HepG2 (cell line): ENCODE measurements around the gene KATNA1. TPM values are rescaled to one million over a fixed set of nuclear protein-coding genes. Genes with fewer than 3 reads are reported as not detected.

Experiments
- ARHGAP35 ChIP-seq: sonication (generic); formaldehyde crosslinking; IDR thresholded peaks from 2 replicates; pipeline ENCODE4 v1.9.0; 2022; ENCODE audit warnings: mild to moderate bottlenecking, inconsistent platforms, moderate library complexity, missing genetic modification reagents, borderline replicate concordance
- HMGXB3 ChIP-seq: sonication (generic); formaldehyde crosslinking; IDR thresholded peaks from 2 replicates; pipeline ENCODE4 v1.4.0; 2020; ENCODE audit warnings: missing genetic modification reagents, borderline replicate concordance
- MXD4 ChIP-seq: IDR thresholded peaks from 2 replicates; pipeline ENCODE4 v1.6.1; 2016; ENCODE audit warnings: mild to moderate bottlenecking, missing biosample characterization, missing genetic modification reagents
- MXI1 ChIP-seq: IDR thresholded peaks from 3 replicates; pipeline ENCODE4 v1.6.1; 2012; ENCODE audit warnings: low read depth, low read length, inconsistent platforms, borderline replicate concordance
- SAP130 ChIP-seq: IDR thresholded peaks from 2 replicates; pipeline ENCODE4 v1.6.1; 2016; ENCODE audit warnings: low read depth
- TARDBP ChIP-seq: sonication (generic); formaldehyde crosslinking; IDR thresholded peaks from 2 replicates; pipeline ENCODE4 v1.8.0; 2022; ENCODE audit warnings: mild to moderate bottlenecking, missing genetic modification reagents
- XBP1 ChIP-seq: sonication (generic); formaldehyde crosslinking; IDR thresholded peaks from 2 replicates; pipeline ENCODE4 v1.5.0; 2020; ENCODE audit warnings: missing genetic modification reagents
- ZNF280D ChIP-seq: sonication (generic); formaldehyde crosslinking; IDR thresholded peaks from 2 replicates; pipeline ENCODE4 v1.5.1; 2020; ENCODE audit warnings: mild to moderate bottlenecking, missing genetic modification reagents
- ZNF382 ChIP-seq: sonication (generic); formaldehyde crosslinking; IDR thresholded peaks from 2 replicates; pipeline ENCODE4 v1.5.0; 2020; ENCODE audit warnings: missing genetic modification reagents, mild to moderate bottlenecking, borderline replicate concordance
- ZNF451 ChIP-seq: sonication (generic); formaldehyde crosslinking; IDR thresholded peaks from 2 replicates; pipeline ENCODE4 v1.5.0; 2020; ENCODE audit warnings: mild to moderate bottlenecking, missing genetic modification reagents
- ZNF776 ChIP-seq: sonication (generic); formaldehyde crosslinking; IDR thresholded peaks from 2 replicates; pipeline ENCODE4 v1.4.0; 2020; ENCODE audit warnings: mild to moderate bottlenecking, missing genetic modification reagents
- polyA plus RNA-seq, 8 experiments: library from polyadenylated mRNA; depleted of rRNA in 3 of 8; stranded (reverse) in 7 of 8; unstranded in 1 of 8; fragments of >200 nt; fragmentation: Illumina TruSeq in 4 of 8; extraction: Trizol in 4 of 8; gene quantifications; 2 replicates each; pipeline versions ENCODE4 v1.2.1 to v1.2.3, GENCODE V29; 2011 to 2016; ENCODE audit warnings: low read depth in 4 of 8, missing spikeins in 1 of 8, mixed read lengths in 1 of 8; ENCODE audit not compliant: insufficient read depth in 1 of 8
- total RNA-seq, 5 experiments: library from RNA; depleted of rRNA; stranded (reverse); fragments of >200 nt; fragmentation: Illumina TruSeq; extraction: Trizol; gene quantifications; 2 replicates each; pipeline ENCODE4 v1.2.3, GENCODE V29; 2016; ENCODE audit warnings: low read depth in 1 of 5
- TF ChIP-seq, protein P1 (sequence below): sonication (generic); formaldehyde crosslinking; IDR thresholded peaks from 2 replicates; pipeline ENCODE4 v1.8.0; 2022; ENCODE audit warnings: missing genetic modification reagents, mild to moderate bottlenecking, borderline replicate concordance
- TF ChIP-seq, protein P2 (sequence below): sonication (generic); formaldehyde crosslinking; IDR thresholded peaks from 2 replicates; pipeline ENCODE4 v1.9.0; 2021; ENCODE audit warnings: missing genetic modification reagents, borderline replicate concordance
- TF ChIP-seq, protein P3 (sequence below): sonication (generic); formaldehyde crosslinking; IDR thresholded peaks from 2 replicates; pipeline ENCODE4 v1.4.0; 2020; ENCODE audit warnings: missing genetic modification reagents

The KATNA1 gene
- total and polyA plus RNA-seq, 2 of the 13 experiments (the other 11 are each of a cell fraction or from before 2014, with no cell fraction given), result 14.8 to 25.3 TPM

GRCh38 chr6:149648148-149649145, at the start of gene KATNA1 (continued):
- TF ChIP-seq HMGXB3 (CRISPR knock-in tag) (peak; percentile 91), SAP130 (CRISPR knock-in tag) (peak; percentile 99), ZNF280D (CRISPR knock-in tag) (peak; percentile 94), MXD4 (peak; percentile 99), XBP1 (CRISPR knock-in tag) (no peak), TARDBP (CRISPR knock-in tag) (peak; percentile 94), MXI1 (peak; percentile 96; the same call in 2 of the 3 replicates), ZNF382 (no peak), ARHGAP35 (CRISPR knock-in tag) (peak; percentile 99), ZNF776 (CRISPR knock-in tag) (peak; percentile 98; the same call in 1 of the 2 replicates), ZNF451 (peak; percentile 99)
- TF ChIP-seq, protein P1, sequence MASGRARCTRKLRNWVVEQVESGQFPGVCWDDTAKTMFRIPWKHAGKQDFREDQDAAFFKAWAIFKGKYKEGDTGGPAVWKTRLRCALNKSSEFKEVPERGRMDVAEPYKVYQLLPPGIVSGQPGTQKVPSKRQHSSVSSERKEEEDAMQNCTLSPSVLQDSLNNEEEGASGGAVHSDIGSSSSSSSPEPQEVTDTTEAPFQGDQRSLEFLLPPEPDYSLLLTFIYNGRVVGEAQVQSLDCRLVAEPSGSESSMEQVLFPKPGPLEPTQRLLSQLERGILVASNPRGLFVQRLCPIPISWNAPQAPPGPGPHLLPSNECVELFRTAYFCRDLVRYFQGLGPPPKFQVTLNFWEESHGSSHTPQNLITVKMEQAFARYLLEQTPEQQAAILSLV, result peak; percentile 100
- TF ChIP-seq, protein P2, sequence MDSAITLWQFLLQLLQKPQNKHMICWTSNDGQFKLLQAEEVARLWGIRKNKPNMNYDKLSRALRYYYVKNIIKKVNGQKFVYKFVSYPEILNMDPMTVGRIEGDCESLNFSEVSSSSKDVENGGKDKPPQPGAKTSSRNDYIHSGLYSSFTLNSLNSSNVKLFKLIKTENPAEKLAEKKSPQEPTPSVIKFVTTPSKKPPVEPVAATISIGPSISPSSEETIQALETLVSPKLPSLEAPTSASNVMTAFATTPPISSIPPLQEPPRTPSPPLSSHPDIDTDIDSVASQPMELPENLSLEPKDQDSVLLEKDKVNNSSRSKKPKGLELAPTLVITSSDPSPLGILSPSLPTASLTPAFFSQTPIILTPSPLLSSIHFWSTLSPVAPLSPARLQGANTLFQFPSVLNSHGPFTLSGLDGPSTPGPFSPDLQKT (CRISPR knock-in tag), result peak; percentile 96; the same call in 1 of the 2 replicates
- TF ChIP-seq, protein P3, sequence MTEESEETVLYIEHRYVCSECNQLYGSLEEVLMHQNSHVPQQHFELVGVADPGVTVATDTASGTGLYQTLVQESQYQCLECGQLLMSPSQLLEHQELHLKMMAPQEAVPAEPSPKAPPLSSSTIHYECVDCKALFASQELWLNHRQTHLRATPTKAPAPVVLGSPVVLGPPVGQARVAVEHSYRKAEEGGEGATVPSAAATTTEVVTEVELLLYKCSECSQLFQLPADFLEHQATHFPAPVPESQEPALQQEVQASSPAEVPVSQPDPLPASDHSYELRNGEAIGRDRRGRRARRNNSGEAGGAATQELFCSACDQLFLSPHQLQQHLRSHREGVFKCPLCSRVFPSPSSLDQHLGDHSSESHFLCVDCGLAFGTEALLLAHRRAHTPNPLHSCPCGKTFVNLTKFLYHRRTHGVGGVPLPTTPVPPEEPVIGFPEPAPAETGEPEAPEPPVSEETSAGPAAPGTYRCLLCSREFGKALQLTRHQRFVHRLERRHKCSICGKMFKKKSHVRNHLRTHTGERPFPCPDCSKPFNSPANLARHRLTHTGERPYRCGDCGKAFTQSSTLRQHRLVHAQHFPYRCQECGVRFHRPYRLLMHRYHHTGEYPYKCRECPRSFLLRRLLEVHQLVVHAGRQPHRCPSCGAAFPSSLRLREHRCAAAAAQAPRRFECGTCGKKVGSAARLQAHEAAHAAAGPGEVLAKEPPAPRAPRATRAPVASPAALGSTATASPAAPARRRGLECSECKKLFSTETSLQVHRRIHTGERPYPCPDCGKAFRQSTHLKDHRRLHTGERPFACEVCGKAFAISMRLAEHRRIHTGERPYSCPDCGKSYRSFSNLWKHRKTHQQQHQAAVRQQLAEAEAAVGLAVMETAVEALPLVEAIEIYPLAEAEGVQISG (CRISPR knock-in tag), result peak; percentile 95
